ENCODE results near the gene VILL. TPM values are rescaled to one million over a fixed set of nuclear protein-coding genes. Genes with fewer than 3 reads are reported as not detected.
"Not testable (repeated sequence)": the region's sequence is repeated elsewhere in the genome, so short reads cannot be mapped to it uniquely, and the experiment has no call there.

VILL gene
- total RNA-seq, 4 donors from 2014 or later: 3.5 to 7.5 (median 5.2) TPM

GRCh38 chr3:37986479-37987314 lies 3.9 kb upstream of the VILL start:
- no CpG with 5 or more reads among the region's 12 CpGs for WGBS, 2 donors (ENCODE audit: low coverage in 1 of 2)
- TF ChIP-seq CTCF (IDR thresholded peaks at IDR 0.05) (no peak), EP300 (IDR thresholded peaks at IDR 0.05) (no peak), POLR2AphosphoS5 (IDR thresholded peaks at IDR 0.05) (no peak), POLR2A (IDR thresholded peaks at IDR 0.05) (no peak)
- no peak overlapping the region for H3K27ac ChIP-seq
- ATAC-seq: no peak
- no peaks in the 10 kb centered on the region for H3K9me3 ChIP-seq
- no peaks in the 10 kb centered on the region for H3K27me3 ChIP-seq
- no peaks in the 10 kb centered on the region for H3K4me1 ChIP-seq
- peaks cover 0 to 32% of the 10 kb centered on the region in 2 donors for H3K36me3 ChIP-seq
- no peak overlapping the region for H3K4me3 ChIP-seq

- Histone ChIP-seq H3K4me3 (no peak overlapping the region), H3K9me3 (no peaks in the 10 kb centered on the region), H3K4me1 (no peaks in the 10 kb centered on the region), H3K36me3 (peaks cover 0 to 26% of the 10 kb centered on the region in 2 donors), H3K27ac (no peak overlapping the region), H3K27me3 (no peaks in the 10 kb centered on the region)
- ATAC-seq: no peak
- WGBS, 2 donors (ENCODE audit: low coverage in 1 of 2): no CpG with 5 or more reads among the region's 2 CpGs
- TF ChIP-seq POLR2AphosphoS5 (IDR thresholded peaks at IDR 0.05): no peak
- no peak for TF ChIP-seq CTCF (IDR thresholded peaks at IDR 0.05)
- TF ChIP-seq EP300 (IDR thresholded peaks at IDR 0.05): no peak
- no peak for TF ChIP-seq POLR2A (IDR thresholded peaks at IDR 0.05)
Observed at GRCh38 chr3:37987315-37987697, 3.3 kb upstream of the VILL start.

GRCh38 chr3:37987751-37988179 lies 2.8 kb upstream of the VILL start:
- Histone ChIP-seq H3K4me1 (no peaks in the 10 kb centered on the region), H3K27ac (no peak overlapping the region), H3K4me3 (no peak overlapping the region), H3K27me3 (no peaks in the 10 kb centered on the region), H3K9me3 (no peaks in the 10 kb centered on the region), H3K36me3 (peaks cover 0 to 22% of the 10 kb centered on the region in 2 donors)
- TF ChIP-seq EP300 (IDR thresholded peaks at IDR 0.05) (no peak), POLR2A (IDR thresholded peaks at IDR 0.05) (no peak)
- WGBS, 2 donors (ENCODE audit: low coverage in 1 of 2): 80% methylated on average over 3 of the region's 7 CpGs
- no peak for ATAC-seq

- H3K27ac ChIP-seq, H3K4me1 ChIP-seq, H3K9me3 ChIP-seq, H3K4me3 ChIP-seq, ATAC-seq, H3K27me3 ChIP-seq: not testable (repeated sequence)
- peaks cover 0 to 17% of the 10 kb centered on the region in 2 donors for H3K36me3 ChIP-seq
- 90 to 95% methylated on average over 4 to 7 of the region's 10 CpGs for WGBS, 2 donors (ENCODE audit: low coverage in 1 of 2)
Observed at GRCh38 chr3:37988376-37988775, 2.2 kb upstream of the VILL start.

GRCh38 chr3:37988931-37989525 lies 1.6 kb upstream of the VILL start:
- 72 to 95% methylated on average over 6 to 8 of the region's 15 CpGs for WGBS, 2 donors (ENCODE audit: low coverage in 1 of 2)
- Histone ChIP-seq H3K4me1 (peaks cover 0 to 12% (median 0%) of the 10 kb centered on the region in 3 donors), H3K27me3 (no peaks in the 10 kb centered on the region), H3K4me3 (no peak overlapping the region), H3K9me3 (no peaks in the 10 kb centered on the region), H3K36me3 (peaks cover 0 to 11% of the 10 kb centered on the region in 2 donors), H3K27ac (no peak overlapping the region)
- TF ChIP-seq CTCF (IDR thresholded peaks at IDR 0.05) (no peak), EP300 (IDR thresholded peaks at IDR 0.05) (no peak), POLR2A (IDR thresholded peaks at IDR 0.05) (no peak), POLR2AphosphoS5 (IDR thresholded peaks at IDR 0.05) (no peak)
- ATAC-seq: no peak

Measured in gastroesophageal sphincter (tissue), 4 donors.